HepG2 (cell line): ENCODE results near the gene CCS. TPM values are rescaled to one million over a fixed set of nuclear protein-coding genes. Genes with fewer than 3 reads are reported as not detected.

Experiments
- AHR ChIP-seq: IDR thresholded peaks from 2 replicates; pipeline ENCODE4 v1.6.1; 2018; ENCODE audit warnings: missing genetic modification reagents, missing compliant biosample characterization
- CTCF ChIP-seq: sonication (generic); formaldehyde crosslinking; IDR thresholded peaks from 2 replicates; pipeline ENCODE4 v1.5.0; 2020; ENCODE audit warnings: mild to moderate bottlenecking, missing genetic modification reagents, moderate library complexity
- ELF4 ChIP-seq: sonication (generic); formaldehyde crosslinking; IDR thresholded peaks from 2 replicates; pipeline ENCODE4 v1.5.0; 2020; ENCODE audit warnings: missing genetic modification reagents, mild to moderate bottlenecking, moderate library complexity, borderline replicate concordance
- KDM4B ChIP-seq: sonication (generic); formaldehyde crosslinking; IDR thresholded peaks from 2 replicates; pipeline ENCODE4 v1.4.0; 2020; ENCODE audit warnings: missing genetic modification reagents
- KLF12 ChIP-seq: sonication (generic); formaldehyde crosslinking; IDR thresholded peaks from 2 replicates; pipeline ENCODE4 v1.4.0; 2020; ENCODE audit warnings: missing genetic modification reagents, borderline replicate concordance
- MXD3 ChIP-seq: IDR thresholded peaks from 2 replicates; pipeline ENCODE4 v1.6.1; 2016; ENCODE audit warnings: mild to moderate bottlenecking, missing biosample characterization, missing genetic modification reagents
- NFYC ChIP-seq: IDR thresholded peaks from 2 replicates; pipeline ENCODE4 v1.6.1; 2016; ENCODE audit warnings: missing genetic modification reagents, missing compliant biosample characterization
- POGZ ChIP-seq: sonication (generic); formaldehyde crosslinking; IDR thresholded peaks from 2 replicates; pipeline ENCODE4 v1.4.0; 2020; ENCODE audit warnings: mild to moderate bottlenecking, missing genetic modification reagents
- RFX1 ChIP-seq: fragments of 450-650 bp; IDR thresholded peaks from 2 replicates; pipeline ENCODE4 v1.6.1; 2017
- SMARCE1 ChIP-seq: fragments of 450-650 bp; IDR thresholded peaks from 2 replicates; pipeline ENCODE4 v1.6.1; 2017; ENCODE audit warnings: borderline replicate concordance
- SNAPC2 ChIP-seq: sonication (generic); formaldehyde crosslinking; IDR thresholded peaks from 2 replicates; pipeline ENCODE4 v1.8.1; 2022; ENCODE audit warnings: mild to moderate bottlenecking, missing genetic modification reagents
- SP2 ChIP-seq: sonication (generic); formaldehyde crosslinking; IDR thresholded peaks from 2 replicates; pipeline ENCODE4 v1.5.1; 2020; ENCODE audit warnings: mild to moderate bottlenecking, missing genetic modification reagents
- SYNCRIP ChIP-seq: fragments of 200-400 bp; formaldehyde crosslinking; IDR thresholded peaks from 2 replicates; pipeline ENCODE4 v1.6.1; 2018; ENCODE audit warnings: mild to moderate bottlenecking, low read depth, low read length; ENCODE audit not compliant: insufficient read depth
- TAF15 ChIP-seq: fragments of 200-400 bp; formaldehyde crosslinking; IDR thresholded peaks from one replicate; pipeline ENCODE4 v1.6.1; 2018; ENCODE audit warnings: mild to moderate bottlenecking, low read depth, low read length; ENCODE audit not compliant: poor library complexity, severe bottlenecking
- ZKSCAN8 ChIP-seq: IDR thresholded peaks from 2 replicates; pipeline ENCODE4 v1.6.1; 2016; ENCODE audit warnings: borderline replicate concordance, missing genetic modification reagents, missing compliant biosample characterization
- ZMYM3 ChIP-seq: sonication (generic); formaldehyde crosslinking; IDR thresholded peaks from 2 replicates; pipeline ENCODE4 v1.5.1; 2020; ENCODE audit warnings: mild to moderate bottlenecking, missing genetic modification reagents
- polyA plus RNA-seq, 8 experiments: library from polyadenylated mRNA; depleted of rRNA in 3 of 8; stranded (reverse) in 7 of 8; unstranded in 1 of 8; fragments of >200 nt; fragmentation: Illumina TruSeq in 4 of 8; extraction: Trizol in 4 of 8; gene quantifications; 2 replicates each; pipeline versions ENCODE4 v1.2.1 to v1.2.3, GENCODE V29; 2011 to 2016; ENCODE audit warnings: low read depth in 4 of 8, missing spikeins in 1 of 8, mixed read lengths in 1 of 8; ENCODE audit not compliant: insufficient read depth in 1 of 8
- total RNA-seq, 5 experiments: library from RNA; depleted of rRNA; stranded (reverse); fragments of >200 nt; fragmentation: Illumina TruSeq; extraction: Trizol; gene quantifications; 2 replicates each; pipeline ENCODE4 v1.2.3, GENCODE V29; 2016; ENCODE audit warnings: low read depth in 1 of 5
- TF ChIP-seq, protein P1 (sequence below): sonication (generic); formaldehyde crosslinking; IDR thresholded peaks from 2 replicates; pipeline ENCODE4 v1.4.0; 2020; ENCODE audit warnings: mild to moderate bottlenecking, missing genetic modification reagents
- TF ChIP-seq, protein P2 (sequence below): sonication (generic); formaldehyde crosslinking; IDR thresholded peaks from 2 replicates; pipeline ENCODE4 v1.4.0; 2020; ENCODE audit warnings: missing genetic modification reagents; ENCODE audit errors: not compliant biosample characterization
- TF ChIP-seq, protein P3 (sequence below): sonication (generic); formaldehyde crosslinking; IDR thresholded peaks from 2 replicates; pipeline ENCODE4 v1.9.0; 2022; ENCODE audit warnings: missing genetic modification reagents, mild to moderate bottlenecking, borderline replicate concordance
- TF ChIP-seq, protein P4 (sequence below): sonication (generic); formaldehyde crosslinking; IDR thresholded peaks from 2 replicates; pipeline ENCODE4 v1.4.0; 2020; ENCODE audit warnings: missing genetic modification reagents, borderline replicate concordance

The CCS gene
- total and polyA plus RNA-seq, 2 of the 13 experiments (the other 11 are each of a cell fraction or from before 2014, with no cell fraction given) = 25.4 to 44.6 TPM

DNA sequence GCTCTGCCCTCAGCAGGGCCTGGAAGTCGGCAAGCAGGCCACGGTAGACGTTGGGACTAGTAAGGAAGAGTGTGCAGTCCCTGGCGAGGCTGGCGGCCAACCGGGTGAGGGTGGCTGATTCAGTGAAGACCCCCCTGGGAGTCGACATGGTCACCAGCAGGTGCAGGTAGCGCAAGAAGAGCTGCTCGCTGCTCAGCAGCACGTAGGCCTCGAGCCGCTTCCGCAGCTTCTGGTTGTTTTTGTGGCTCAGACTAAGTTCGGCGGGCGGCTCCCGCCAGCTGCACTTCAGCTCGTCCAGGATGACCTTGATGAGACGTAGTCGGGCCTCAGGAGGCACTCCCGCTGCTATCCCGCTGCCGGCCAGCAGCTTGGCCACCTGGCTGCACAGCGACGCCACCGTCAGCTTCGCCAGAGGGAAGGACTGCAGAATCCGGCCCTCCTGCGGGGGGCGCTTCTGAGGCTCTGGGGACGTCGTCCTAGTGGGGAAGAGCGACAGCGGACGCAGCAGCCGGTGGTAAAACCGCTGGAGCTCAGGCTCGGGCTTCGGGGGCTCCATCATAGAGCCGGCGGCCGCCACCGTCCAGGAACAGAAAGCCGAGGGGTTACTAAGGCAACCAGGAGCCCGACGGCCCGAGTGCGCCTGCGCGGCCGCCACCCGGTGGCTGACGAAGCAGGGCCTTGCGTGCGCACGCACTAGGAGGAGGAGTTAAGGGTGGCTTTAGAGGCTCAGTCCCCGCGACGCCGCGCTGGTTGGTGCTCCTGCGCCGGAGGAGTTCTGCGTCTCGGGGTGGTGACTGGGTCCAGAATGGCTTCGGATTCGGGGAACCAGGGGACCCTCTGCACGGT lies at the start of gene CCS, which contains the start of gene CCDC87 (continued):
- TF ChIP-seq, protein P1, sequence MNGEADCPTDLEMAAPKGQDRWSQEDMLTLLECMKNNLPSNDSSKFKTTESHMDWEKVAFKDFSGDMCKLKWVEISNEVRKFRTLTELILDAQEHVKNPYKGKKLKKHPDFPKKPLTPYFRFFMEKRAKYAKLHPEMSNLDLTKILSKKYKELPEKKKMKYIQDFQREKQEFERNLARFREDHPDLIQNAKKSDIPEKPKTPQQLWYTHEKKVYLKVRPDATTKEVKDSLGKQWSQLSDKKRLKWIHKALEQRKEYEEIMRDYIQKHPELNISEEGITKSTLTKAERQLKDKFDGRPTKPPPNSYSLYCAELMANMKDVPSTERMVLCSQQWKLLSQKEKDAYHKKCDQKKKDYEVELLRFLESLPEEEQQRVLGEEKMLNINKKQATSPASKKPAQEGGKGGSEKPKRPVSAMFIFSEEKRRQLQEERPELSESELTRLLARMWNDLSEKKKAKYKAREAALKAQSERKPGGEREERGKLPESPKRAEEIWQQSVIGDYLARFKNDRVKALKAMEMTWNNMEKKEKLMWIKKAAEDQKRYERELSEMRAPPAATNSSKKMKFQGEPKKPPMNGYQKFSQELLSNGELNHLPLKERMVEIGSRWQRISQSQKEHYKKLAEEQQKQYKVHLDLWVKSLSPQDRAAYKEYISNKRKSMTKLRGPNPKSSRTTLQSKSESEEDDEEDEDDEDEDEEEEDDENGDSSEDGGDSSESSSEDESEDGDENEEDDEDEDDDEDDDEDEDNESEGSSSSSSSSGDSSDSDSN (CRISPR knock-in tag) = peak; percentile 73
- TF ChIP-seq ZMYM3 (CRISPR knock-in tag) (no peak; the same call in 1 of the 2 replicates), POGZ (CRISPR knock-in tag) (peak; percentile 16; the same call in 1 of the 2 replicates), KLF12 (peak; percentile 69; the same call in 1 of the 2 replicates), CTCF (CRISPR knock-in tag) (peak; percentile 85), MXD3 (CRISPR knock-in tag) (peak; percentile 55; the same call in 1 of the 2 replicates), SMARCE1 (no peak), SYNCRIP (no peak), RFX1 (peak; percentile 91), ELF4 (CRISPR knock-in tag) (no peak), ZKSCAN8 (CRISPR knock-in tag) (peak; percentile 65; the same call in 1 of the 2 replicates), KDM4B (0 out of 2 replicates have a peak, but pooled peaks have one; percentile 50), SP2 (CRISPR knock-in tag) (peak; percentile 55; the same call in 1 of the 2 replicates), TAF15 (peak; percentile 36), SNAPC2 (CRISPR knock-in tag) (peak; percentile 59; the same call in 1 of the 2 replicates), NFYC (CRISPR knock-in tag) (peak; percentile 62), AHR (peak; percentile 31; the same call in 1 of the 2 replicates)
- TF ChIP-seq, protein P2, sequence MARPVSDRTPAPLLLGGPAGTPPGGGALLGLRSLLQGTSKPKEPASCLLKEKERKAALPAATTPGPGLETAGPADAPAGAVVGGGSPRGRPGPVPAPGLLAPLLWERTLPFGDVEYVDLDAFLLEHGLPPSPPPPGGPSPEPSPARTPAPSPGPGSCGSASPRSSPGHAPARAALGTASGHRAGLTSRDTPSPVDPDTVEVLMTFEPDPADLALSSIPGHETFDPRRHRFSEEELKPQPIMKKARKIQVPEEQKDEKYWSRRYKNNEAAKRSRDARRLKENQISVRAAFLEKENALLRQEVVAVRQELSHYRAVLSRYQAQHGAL = peak; percentile 88
- TF ChIP-seq, protein P3, sequence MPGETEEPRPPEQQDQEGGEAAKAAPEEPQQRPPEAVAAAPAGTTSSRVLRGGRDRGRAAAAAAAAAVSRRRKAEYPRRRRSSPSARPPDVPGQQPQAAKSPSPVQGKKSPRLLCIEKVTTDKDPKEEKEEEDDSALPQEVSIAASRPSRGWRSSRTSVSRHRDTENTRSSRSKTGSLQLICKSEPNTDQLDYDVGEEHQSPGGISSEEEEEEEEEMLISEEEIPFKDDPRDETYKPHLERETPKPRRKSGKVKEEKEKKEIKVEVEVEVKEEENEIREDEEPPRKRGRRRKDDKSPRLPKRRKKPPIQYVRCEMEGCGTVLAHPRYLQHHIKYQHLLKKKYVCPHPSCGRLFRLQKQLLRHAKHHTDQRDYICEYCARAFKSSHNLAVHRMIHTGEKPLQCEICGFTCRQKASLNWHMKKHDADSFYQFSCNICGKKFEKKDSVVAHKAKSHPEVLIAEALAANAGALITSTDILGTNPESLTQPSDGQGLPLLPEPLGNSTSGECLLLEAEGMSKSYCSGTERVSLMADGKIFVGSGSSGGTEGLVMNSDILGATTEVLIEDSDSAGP (CRISPR knock-in tag) = peak; percentile 96
- TF ChIP-seq, protein P4, sequence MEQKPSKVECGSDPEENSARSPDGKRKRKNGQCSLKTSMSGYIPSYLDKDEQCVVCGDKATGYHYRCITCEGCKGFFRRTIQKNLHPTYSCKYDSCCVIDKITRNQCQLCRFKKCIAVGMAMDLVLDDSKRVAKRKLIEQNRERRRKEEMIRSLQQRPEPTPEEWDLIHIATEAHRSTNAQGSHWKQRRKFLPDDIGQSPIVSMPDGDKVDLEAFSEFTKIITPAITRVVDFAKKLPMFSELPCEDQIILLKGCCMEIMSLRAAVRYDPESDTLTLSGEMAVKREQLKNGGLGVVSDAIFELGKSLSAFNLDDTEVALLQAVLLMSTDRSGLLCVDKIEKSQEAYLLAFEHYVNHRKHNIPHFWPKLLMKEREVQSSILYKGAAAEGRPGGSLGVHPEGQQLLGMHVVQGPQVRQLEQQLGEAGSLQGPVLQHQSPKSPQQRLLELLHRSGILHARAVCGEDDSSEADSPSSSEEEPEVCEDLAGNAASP = peak; percentile 32
